RPMI7951 (cell line): ENCODE results near the gene CNPY4. TPM values are rescaled to one million over a fixed set of nuclear protein-coding genes. Genes with fewer than 3 reads are reported as not detected.

Experiments used
- DNase-seq: peaks from one replicate; pipeline ENCODE4 v3.0.0-alpha.2; 2012; ENCODE audit warnings: low read depth
- total RNA-seq: library from RNA; depleted of rRNA; stranded (reverse); fragments of >200 nt; shearing (Covaris generic); gene quantifications from 2 replicates; pipeline ENCODE4 v1.2.3, GENCODE V29; 2014; rRNA removed

The CNPY4 gene, protein sequence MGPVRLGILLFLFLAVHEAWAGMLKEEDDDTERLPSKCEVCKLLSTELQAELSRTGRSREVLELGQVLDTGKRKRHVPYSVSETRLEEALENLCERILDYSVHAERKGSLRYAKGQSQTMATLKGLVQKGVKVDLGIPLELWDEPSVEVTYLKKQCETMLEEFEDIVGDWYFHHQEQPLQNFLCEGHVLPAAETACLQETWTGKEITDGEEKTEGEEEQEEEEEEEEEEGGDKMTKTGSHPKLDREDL
- 32.6 and 34.7 TPM in 2 replicates for total RNA-seq

DNA sequence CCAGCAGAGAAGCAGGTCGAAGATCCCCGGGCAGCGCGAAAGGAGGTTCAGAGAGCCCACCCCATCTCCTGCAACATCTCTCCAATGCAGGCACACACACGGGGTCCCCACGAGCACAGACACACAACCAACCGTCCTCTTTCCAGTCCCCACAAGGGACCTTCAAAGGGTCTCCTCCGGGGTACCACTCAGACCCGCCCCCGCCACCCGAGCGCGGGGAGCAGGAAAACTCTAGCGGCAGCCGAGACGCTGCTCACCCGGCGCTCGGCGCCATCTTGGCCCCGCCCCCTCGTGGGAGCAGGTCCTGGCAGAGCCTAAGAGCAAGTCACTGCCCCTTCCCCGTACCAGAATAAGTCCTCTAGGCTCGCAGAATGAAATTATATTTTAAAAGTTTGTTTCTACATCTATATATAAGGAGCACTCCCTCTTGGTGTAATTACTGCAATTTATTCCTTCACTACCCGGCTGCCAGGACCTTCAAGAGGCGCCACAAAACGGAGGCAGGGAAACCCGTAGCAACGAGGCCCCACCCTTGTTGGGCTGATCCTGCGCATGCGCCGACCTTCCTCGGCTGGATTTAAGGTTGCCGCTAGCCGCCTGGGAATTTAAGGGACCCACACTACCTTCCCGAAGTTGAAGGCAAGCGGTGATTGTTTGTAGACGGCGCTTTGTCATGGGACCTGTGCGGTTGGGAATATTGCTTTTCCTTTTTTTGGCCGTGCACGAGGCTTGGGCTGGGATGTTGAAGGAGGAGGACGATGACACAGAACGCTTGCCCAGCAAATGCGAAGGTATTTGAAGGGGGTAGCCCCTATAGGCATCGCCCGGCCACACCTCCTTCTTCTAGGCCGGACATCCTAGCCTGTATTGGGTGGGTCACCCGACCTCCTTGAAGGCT is at the start of gene CNPY4, which contains the start of gene TAF6:
TSS of gene CNPY4 (plus strand) at position 563 of the 898 bp plus-strand sequence. CDS start at position 674, 111 bp downstream.
TSS of gene TAF6 (minus strand) at position 287 of the 898 bp plus-strand sequence. CDS start 5,149 bp downstream, outside the sequence.
- DNase-seq: peak; percentile 95

DNA sequence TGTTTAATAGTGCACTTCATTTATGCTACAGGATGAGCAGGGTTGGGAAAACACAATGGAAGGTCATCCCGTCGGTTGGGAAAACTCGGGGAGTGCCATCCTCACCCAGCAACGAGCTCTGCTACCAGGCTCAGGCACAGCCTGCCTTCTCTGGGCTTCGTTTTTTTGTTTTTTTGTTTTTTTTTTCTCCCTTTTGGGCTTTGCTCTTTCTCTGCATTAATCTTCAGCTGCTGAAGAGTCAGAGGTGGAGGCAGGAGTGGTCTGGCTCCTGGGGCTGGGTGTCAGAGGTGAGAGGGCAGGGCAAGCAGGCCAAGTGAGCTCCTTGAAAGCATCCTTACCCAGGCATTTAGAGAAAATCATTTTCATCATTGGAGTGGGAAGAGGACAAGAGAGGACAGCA is 49.4 kb upstream of the CNPY4 start:
- DNase-seq: no peak

DNA sequence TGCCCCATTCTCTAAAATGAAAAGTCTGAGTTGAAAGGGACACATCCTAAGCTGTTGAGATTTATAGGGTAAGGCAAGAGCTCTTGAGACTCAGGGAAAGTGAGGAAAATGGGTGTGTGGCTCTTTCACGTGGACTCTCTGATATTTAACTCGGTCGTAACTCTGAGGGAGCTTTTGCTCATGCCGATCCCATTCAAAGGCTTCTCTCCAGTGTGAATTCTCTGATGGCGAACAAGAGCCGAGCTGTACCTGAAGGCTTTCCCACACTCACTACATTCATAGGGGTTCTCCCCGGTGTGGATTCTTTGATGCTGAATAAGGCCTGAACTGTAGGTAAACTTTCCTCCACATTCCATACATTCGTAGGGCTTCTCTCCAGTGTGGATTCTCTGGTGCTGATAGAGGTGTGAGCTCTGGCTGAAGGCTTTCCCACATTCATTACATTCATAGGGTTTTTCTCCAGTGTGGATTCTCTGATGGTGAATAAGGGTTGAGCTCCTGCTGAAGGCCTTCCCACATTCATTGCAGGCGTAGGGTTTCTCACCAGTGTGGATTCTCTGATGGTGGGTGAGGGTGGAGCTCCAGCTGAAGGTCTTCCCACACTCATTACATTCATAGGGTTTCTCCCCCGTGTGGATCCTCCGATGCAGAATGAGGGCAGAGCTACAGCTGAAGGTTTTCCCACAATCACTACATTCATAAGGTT is 48.3 kb upstream of the CNPY4 start:
- DNase-seq: no peak

DNA sequence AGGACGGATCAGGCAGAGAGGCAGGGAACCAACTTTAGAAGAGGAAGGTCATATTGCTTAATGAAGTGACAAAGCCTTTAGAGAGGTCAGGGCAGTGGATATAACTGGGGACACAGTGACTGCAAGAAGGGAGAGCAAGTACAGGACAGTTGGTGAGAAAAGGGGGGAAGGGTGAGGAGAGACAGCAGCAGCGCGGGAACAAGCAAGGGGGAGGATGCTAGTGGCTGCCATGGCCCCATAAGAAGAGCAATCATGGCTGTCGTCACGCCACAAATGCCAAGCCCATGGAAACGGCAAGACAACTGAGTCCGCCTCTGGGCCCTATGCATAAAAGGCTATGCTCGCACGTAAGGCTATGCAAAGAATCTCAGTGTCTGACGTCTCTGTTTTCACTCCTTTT is 47.0 kb upstream of the CNPY4 start:
- DNase-seq: no peak

DNA sequence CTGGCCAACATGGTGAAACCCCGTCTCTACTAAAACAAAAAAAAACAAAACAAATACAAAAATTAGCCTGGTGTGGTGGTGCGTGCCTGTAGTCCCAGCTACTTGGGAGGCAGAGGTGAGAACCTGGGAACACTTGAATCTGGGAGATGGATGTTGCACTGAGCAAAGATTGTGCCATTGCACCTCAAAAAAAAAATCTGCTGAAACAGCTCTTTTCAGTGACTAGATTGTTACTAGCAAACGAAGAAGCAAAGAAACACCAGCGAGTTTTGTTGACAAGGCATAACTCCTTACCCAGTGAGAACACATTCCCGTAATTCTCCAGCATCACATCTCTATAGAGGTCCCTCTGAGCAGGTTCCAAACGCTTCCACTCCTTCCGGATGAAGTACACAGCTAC is 44.6 kb upstream of the CNPY4 start:
- no peak for DNase-seq

DNA sequence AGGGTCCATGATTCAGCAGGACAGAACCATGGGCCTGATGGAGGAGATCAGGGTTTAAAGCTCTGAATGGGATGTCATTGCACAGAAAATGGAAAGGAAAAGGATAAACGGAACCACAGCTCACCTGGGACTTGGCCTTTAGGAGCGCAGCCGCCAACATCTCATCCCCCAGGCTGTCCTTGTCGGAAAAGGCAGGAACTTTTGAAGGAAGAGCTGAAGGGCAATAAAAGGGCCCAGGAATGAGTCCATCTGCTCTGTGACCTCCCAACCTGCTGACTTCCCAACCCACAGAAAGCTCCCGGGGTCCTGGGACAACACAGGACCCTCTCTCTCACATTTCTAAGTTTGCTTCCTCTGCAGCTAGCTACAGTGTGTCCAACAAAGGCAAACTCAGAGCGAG is 44.0 kb upstream of the CNPY4 start:
- no peak for DNase-seq

DNA sequence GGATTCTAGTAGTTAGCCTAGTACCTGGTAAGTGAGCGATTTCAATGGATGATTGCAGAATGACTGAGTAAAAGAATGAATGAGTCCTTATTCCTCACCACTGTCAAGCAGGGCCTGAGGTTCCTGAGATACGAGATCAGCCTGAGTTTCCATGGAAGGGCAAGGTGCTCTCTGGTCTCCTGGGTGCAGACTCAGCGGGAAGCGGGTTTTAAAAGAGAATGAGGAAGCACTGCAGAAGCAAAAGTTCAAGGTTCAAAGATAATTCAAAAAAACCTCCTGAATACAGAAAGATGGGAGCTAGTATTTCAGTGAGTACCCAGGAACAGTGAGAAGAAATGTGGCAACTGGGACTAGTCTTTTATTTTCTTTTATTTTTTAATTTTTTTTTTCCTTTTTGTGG is 42.2 kb upstream of the CNPY4 start:
- no peak for DNase-seq

DNA sequence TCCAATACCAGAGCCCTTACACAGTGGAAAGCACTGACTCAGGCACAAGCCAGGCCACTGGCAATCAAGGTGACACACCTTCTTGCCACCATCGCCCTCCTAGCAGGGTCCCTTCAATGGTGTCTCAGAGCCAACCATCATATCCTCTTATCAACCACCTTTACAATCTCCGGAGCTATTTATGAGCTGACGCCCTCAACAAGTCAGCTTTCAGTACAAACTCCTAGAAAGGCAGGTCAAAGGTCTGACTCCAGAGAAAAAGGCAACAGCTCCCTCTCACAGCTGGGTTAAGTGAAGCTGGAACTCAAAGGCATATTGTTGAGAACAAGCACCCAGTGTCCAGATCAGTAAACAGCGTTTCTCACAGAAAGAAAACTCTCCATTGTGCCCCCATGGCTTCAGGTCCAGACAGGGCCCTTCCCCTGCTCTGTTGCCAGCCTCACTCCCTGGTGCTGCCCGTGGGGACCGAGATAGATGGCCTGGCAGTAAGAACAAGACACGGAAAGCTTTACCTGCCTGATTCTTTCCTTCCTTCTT is 40.3 kb upstream of the CNPY4 start:
- DNase-seq: no peak

DNA sequence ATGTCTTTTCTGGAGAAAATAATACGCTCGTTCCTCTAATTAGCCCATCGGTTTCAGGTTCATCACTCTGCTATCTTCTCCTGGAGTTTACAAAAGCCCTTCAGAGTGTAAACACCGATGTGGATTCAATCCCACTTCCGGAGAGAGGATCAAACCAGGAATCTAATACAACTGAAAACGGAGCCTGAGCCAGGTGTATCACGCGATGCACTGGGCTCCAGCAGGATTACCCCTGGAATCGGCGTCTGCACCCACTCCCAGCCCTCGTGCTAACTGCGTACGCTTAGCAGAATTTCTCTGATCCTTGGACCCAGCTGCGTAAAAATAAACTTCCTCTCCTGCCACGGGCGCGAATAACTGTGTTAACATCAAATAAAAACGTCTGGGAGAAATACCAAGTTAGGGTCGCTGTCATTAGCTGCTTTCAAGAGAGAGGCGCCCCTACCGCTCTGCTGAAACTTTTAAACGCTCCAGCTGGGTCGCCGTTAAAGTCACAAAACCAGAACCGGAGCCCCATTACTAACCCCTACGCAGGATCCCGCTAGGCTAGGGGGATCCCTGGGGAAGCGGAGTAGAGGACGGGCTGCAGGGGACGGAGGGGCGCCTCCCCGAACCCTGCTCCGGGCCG is 38.4 kb upstream of the CNPY4 start:
- no peak for DNase-seq

DNA sequence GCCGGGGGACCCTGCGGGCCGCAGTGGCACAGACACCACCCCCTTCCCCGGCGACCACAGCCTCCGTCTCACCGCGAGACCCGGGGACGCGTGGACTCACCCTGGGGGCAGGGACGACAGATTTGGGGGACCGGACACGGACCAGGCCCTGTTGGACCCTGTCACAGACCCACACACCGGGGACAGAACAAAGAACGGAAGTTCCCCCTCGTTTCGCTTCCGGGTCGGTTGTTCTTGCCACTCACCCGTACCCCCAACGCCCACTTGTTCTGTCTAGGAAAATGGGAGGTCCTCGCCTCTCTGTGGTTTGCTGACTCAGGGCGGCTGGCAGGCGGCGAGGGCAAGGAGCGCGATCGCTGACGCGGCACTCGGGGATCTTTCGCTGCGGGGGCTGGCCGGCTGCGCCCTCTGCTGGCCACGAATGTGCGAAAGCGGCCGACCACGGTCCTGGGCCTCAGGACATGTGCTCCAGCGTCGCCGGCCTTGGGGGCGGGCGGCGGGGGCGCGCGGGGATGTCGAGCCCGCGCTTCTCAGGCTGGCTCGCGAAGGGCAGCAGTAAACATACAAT is 37.8 kb upstream of the CNPY4 start, which contains the start of gene ZNF3:
TSS of gene ZNF3 (minus strand) at position 189 of the 568 bp plus-strand sequence. CDS start 4,366 bp downstream, outside the sequence.
- peak; percentile 99 for DNase-seq

DNA sequence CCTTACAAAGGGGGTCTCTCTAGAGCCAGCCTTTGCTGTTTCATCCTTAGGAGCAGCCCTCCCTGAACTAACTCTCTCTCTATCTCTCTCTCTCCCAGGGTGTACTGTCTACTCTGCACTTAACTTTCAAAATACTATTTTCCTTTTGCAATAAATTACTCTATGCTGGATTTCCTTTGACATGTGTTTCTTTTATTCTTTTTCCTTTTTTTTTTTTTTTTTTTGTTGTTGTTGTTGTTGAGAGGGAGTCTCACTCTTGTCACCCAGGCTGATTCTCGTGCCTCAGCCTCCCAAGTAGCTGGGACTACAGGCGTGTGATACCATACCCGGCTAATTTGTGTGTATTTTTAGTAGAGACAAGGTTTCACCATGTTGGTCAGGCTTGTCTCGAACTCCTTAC is 36.5 kb upstream of the CNPY4 start:
- no peak for DNase-seq

DNA sequence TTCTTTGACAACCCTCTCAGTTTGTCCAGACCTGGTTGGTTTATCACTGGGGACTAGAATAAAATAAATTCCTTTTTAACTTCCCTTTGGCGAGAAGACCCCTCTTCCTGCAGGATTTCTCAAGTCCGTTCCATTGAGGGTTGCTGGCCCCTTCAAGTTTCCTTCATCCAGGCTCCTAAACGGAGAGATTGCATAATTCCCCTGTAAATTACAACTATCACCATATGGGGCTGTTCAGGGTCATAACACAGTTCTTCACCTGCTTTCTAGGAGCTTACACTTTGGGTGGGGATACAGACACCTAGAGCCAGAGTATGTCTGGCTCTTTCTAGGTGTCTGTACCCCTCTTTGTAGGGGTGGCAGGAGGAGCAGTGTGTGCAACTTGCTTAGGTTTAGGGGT is 33.9 kb upstream of the CNPY4 start:
- no peak for DNase-seq

DNA sequence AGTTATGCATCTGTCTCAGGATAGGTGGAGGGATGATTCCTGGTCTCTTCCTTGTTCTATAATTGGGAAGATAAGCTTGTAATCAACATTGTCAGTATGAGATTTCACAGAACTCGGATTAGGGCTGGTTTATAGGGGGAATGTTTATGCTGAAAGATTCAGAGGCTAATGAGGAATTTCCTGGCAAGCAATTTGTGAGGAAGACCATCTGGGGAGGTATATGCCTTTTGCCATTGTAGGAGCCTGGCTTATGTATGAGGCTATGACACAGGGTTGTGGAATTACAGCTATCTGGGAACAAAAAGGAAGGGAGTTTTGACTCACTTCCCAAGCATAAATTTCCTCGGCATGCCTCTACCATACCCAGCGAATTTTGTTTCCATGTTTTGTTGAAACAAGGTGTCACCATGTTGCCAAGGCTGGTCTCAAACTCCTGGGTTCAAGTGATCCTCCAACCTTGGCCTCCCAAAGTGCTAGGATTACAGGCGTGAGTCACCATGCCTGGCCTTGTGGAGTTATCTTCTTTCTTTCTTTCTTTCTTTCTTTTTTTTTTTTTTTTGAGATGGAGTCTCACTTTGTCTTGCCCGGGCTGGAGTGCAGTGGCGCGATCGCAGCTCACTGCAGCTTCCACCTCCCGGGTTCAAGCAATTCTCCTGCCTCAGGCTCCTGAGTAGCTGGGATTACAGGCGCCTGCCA is 32.2 kb upstream of the CNPY4 start:
- DNase-seq: peak; percentile 92

DNA sequence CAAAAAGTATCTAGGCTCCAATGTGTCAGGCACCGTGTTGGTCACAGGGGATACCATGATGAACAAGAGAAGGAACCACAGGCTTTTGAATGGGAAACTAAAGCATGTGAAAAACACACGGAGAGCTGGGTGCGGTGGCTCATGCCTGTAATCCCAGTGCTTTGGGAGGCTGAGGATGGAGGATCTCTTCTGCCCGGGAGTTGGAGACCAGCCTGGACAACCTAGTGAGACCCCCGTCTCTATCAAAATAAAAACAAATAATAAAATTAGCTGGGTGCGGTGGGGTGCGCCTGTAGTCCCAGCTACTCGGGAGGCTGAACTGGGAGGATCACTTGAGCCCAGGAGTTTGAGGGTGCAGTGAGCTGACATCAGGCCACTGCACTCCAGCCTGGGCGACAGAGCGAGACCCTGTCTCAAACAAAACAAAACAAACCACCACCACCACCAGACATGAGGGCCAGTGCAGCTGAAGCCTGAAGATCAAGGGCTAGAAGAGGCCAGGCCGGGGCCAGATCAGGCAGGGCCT is 31.3 kb upstream of the CNPY4 start:
- DNase-seq: no peak

DNA sequence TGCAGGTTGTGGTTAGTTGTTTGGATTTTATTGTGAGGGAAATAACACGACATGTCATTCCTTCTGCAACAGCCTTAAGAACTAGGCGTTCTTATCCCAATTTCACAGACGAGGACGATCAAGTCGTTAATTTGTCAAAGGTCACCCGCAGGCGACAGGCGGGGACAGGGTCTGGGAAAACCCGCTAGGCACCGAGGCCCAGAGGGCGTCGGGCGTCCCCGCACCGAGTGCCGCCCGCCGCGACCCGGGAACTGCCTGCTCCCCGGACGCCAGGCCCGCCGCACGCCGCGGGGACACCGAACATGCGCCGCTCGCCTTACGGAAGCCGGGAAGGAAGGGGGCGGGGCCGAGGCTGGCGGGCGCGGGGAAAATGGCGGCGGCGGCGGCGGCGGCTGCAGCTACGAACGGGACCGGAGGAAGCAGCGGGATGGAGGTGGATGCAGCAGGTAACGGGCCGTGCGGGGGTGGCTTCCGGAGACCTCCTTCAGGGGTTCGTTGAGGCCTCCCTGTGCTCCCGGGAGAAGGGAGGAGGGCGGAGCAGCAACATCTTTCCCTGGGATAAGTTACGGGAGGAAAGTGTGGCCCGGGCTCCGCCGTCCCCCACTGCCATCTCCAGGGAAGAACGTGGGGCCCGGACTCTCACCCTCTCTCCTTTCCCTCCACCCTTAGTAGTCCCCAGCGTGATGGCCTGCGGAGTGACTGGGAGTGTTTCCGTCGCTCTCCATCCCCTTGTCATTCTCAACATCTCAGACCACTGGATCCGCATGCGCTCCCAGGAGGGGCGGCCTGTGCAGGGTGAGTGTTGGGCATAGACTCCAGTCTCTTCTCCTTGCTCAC is 30.6 kb upstream of the CNPY4 start, which contains the start of gene COPS6:
TSS of gene COPS6 (plus strand) at position 349 of the 837 bp plus-strand sequence. CDS start at position 371, 22 bp downstream.
- DNase-seq: peak; percentile 79

DNA sequence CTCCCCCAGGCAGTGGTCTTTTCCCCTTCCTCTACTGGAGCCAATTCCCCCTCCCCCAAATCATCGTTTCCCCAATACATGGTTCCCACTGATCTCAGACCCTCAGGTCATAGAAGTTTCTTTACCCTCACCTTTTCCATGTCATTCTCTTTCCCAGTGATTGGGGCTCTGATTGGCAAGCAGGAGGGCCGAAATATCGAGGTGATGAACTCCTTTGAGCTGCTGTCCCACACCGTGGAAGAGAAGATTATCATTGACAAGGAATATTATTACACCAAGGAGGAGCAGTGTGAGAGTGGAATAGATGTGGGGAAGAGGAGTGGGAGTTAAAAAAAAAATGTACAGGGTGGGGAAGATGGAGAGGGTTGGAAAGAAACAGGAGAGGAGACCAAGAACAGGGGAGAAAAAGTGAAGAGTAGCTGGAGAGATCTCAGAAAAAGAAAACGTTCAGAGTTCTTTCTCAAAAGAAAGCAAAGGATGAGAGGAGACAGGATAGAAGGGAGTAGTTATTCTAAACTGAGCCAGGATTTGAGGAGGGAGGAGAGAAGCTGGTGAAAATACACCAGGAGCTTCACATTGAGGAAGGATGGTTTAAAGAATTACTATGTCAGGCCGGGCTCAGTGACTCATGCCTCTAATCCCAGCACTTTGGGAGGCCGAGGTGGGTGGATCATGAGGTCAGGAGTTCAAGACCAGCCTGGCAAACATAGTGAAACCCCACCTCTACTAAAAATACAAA is 29.8 kb upstream of the CNPY4 start:
- no peak for DNase-seq

DNA sequence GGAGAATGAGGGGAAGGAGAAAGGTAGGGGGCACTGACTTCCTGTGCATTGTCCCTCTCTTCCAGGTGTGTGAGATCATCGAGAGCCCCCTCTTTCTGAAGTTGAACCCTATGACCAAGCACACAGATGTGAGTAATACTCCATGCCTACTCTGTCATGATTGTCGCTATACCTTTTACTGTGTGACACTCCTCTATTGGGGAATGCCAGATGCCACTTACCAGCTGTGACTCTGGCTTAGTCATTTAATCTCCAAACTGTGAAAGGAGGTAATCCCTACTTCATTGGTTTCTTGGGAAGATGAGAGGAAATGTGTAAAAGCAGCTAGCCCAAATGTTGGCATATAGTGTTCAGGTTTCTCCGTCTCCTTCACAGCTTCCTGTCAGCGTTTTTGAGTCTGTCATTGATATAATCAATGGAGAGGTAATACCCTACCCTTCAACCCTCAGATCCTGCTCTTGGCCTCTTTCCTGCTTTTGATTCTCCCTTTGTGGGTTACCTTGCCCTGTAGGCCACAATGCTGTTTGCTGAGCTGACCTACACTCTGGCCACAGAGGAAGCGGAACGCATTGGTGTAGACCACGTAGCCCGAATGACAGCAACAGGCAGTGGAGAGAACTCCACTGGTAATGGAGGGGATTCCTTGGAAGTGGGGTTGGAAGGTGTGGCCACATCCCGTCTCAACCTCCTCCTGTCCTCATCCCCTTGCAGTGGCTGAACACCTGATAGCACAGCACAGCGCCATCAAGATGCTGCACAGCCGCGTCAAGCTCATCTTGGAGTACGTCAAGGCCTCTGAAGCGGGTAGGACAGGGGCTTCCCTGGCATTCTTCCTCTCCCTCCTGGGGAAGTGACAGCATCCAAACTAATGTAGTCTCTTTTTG is 28.7 kb upstream of the CNPY4 start:
- DNase-seq: no peak
